ENCODE results near the gene ARID5B.

The ARID5B gene

GRCh38 chr10:62038609-62039190, 137.2 kb downstream of the ARID5B start:
- peak in 1 of 2 experiments; percentile 34 for DNase-seq

- no peak for DNase-seq
These were observed 138.5 kb downstream of the ARID5B start for GRCh38 chr10:62039954-62040353.

GRCh38 chr10:62040881-62041280, 139.4 kb downstream of the ARID5B start:
- DNase-seq: no peak

- DNase-seq: no peak
These were observed 142.0 kb downstream of the ARID5B start for GRCh38 chr10:62043421-62044021.

GRCh38 chr10:62044566-62044965, 143.1 kb downstream of the ARID5B start:
- DNase-seq: no peak

- no peak for DNase-seq
These were observed 144.4 kb downstream of the ARID5B start for GRCh38 chr10:62045765-62046521.

GRCh38 chr10:62046522-62047227, 145.2 kb downstream of the ARID5B start:
- DNase-seq: no peak

- DNase-seq: no peak
These were observed 145.9 kb downstream of the ARID5B start for GRCh38 chr10:62047228-62047892.

- no peak for DNase-seq
These were observed 146.5 kb downstream of the ARID5B start for GRCh38 chr10:62047960-62048383.

- no peak for DNase-seq
These were observed 147.0 kb downstream of the ARID5B start for GRCh38 chr10:62048470-62048869.

- no peak for DNase-seq
These were observed 147.6 kb downstream of the ARID5B start for GRCh38 chr10:62048919-62049623.

- DNase-seq: no peak
These were observed 148.3 kb downstream of the ARID5B start for GRCh38 chr10:62049624-62050345.

- DNase-seq: no peak
These were observed 148.9 kb downstream of the ARID5B start for GRCh38 chr10:62050346-62050892.

GRCh38 chr10:62050893-62051433, 149.5 kb downstream of the ARID5B start:
- DNase-seq: no peak

- no peak for DNase-seq
These were observed 150.8 kb downstream of the ARID5B start for GRCh38 chr10:62052276-62052675.

- no peak for DNase-seq
These were observed 152.4 kb downstream of the ARID5B start for GRCh38 chr10:62053860-62054259.

GRCh38 chr10:62054408-62054807, 152.9 kb downstream of the ARID5B start:
- no peak for DNase-seq

- DNase-seq: no peak
These were observed 153.3 kb downstream of the ARID5B start for GRCh38 chr10:62054830-62055229.

GRCh38 chr10:62056219-62056618, 154.7 kb downstream of the ARID5B start:
- no peak for DNase-seq

- no peak for DNase-seq
These were observed 155.2 kb downstream of the ARID5B start for GRCh38 chr10:62056698-62057097.

GRCh38 chr10:62057359-62057758, 155.9 kb downstream of the ARID5B start:
- DNase-seq: no peak
